Fibroblast of the aortic adventitia (primary cell): ENCODE results near the gene DLGAP1. TPM values are rescaled to one million over a fixed set of nuclear protein-coding genes. Genes with fewer than 3 reads are reported as not detected.

ENCODE experiments used
- DNase-seq: peaks from one replicate; pipeline ENCODE4 v3.0.0-alpha.2; 2010; ENCODE audit warnings: low read depth
- H3K4me3 ChIP-seq: 2 replicates; pipeline ENCODE4 v1.5.1; 2011; ENCODE audit warnings: low read depth, mild to moderate bottlenecking, control low read depth, low read length, moderate library complexity
- CTCF ChIP-seq: IDR thresholded peaks from 2 replicates; pipeline ENCODE4 v1.5.1; 2011; ENCODE audit warnings: mild to moderate bottlenecking, low read length, control low read depth, inconsistent platforms; ENCODE audit not compliant: insufficient read depth
- total RNA-seq: library from RNA; depleted of rRNA; stranded (reverse); fragments of >200 nt; gene quantifications from 2 replicates; pipeline ENCODE4 v1.2.3, GENCODE V29; 2012; ENCODE audit warnings: low replicate concordance

The DLGAP1 gene
- total RNA-seq, 1 donor: 1.4 TPM

GRCh38 chr18:3875961-3876360, 579.1 kb downstream of the DLGAP1 start:
- no peak overlapping the region for H3K4me3 ChIP-seq
- no peak for TF ChIP-seq CTCF

DNA sequence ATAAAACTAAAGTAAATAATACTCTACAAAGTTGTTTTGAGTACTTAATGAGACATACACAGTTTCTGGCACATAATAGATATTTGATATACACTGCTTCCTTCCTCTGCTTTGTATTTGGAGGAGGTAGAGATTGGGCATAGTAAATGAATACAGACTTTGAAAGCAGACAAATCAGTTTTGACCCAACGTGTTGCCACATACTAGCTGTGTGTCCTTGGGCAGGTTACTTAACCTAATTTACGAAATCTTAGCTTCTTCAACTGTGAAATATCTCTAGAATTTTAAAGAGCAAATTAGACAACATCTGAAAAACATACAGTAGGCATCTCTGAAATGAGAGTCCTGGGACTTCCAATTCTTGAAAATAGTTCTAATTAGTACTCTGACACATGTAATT, 579.7 kb downstream of the DLGAP1 start:
- TF ChIP-seq CTCF: no peak
- no peak overlapping the region for H3K4me3 ChIP-seq
- DNase-seq: no peak

More at GRCh38 chr18:3875961-3876360, 579.1 kb downstream of the DLGAP1 start:
- DNase-seq: no peak

DNA sequence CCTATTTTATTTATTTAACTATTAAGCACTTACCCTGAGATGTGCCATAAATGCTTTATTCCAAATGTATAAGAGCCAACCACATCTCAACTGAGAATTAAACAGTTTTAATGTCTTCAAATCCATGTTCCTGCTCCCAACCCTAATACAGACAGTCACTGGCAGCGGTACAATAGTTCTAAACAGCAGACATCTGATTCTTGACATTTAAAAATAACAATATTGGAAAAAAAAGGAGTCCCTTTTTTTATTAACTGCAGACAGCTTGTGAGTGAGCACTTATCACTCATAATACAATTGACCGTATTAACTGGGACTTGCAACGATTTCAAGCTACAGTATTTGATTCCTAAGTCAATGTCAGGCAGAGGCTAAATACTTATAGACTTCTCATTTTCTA, 580.5 kb downstream of the DLGAP1 start:
- DNase-seq: peak; percentile 10
- TF ChIP-seq CTCF: no peak
- no peak overlapping the region for H3K4me3 ChIP-seq

- no peak overlapping the region for H3K4me3 ChIP-seq
- TF ChIP-seq CTCF: no peak
- DNase-seq: peak; percentile 40
Measured at GRCh38 chr18:3874125-3874524, 581.0 kb downstream of the DLGAP1 start.

- H3K4me3 ChIP-seq: no peak overlapping the region
Measured at GRCh38 chr18:3873698-3874097, 581.4 kb downstream of the DLGAP1 start.

DNA sequence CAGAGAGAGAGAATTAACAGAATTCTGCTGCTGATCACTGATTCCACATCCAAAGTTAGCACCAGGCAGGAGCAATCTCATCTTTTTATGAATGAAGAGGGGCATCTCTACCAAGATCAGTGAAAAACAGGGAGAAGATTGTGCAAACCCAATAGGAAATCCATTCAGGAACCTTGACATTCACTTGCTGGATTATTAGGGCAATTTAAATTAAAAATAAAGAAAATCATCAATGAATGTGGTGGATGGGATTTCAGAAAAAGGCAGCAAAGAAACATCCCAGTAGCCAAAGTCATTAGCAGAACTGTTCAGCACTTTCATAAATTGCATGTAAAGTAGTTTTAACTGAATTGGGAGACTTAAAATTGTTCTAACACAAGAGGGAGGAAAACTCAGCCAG, 581.9 kb downstream of the DLGAP1 start:
- no peak overlapping the region for H3K4me3 ChIP-seq
- DNase-seq: no peak
- TF ChIP-seq CTCF: no peak

More at GRCh38 chr18:3873698-3874097, 581.4 kb downstream of the DLGAP1 start:
- no peak for TF ChIP-seq CTCF
- DNase-seq: no peak

DNA sequence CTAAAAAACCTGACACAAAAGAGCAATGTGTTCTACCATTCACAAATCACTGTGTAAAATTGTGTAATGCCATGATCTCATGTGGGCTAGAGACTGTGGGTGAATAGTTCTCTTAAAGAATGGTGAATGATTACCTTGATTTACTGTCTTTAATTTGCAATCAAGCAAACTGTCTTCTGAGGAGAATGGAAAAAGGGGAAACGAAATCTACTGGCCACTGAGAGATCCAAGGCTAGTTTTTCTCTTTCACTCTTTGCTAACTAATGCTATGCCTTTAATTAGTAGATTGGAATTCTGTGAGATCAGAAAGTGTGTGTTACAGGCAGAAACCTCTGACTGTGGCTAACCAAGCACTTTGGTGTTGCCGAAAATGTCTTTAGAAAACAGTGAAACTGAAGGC, 582.5 kb downstream of the DLGAP1 start:
- H3K4me3 ChIP-seq: no peak overlapping the region
- no peak for TF ChIP-seq CTCF
- DNase-seq: no peak
